Natural killer cell (primary cell): ENCODE data around the gene CEP72. TPM values are rescaled to one million over a fixed set of nuclear protein-coding genes. Genes with fewer than 3 reads are reported as not detected.
A peak's percentile ranks its signal among the peaks of the same experiment; 100 is the strongest.

Experiments used
- ATAC-seq, 3 donors: fragments of 150-1000 bp in 2 of 3; fragments of 200-7000 bp in 1 of 3; cut with Tn5 transposase; 1 replicate in 1 of 3; 2 replicates in 2 of 3; pipeline ENCODE4 v1.10.0; 2021; ENCODE audit warnings: mild to moderate bottlenecking in 2 of 3, moderate library complexity in 2 of 3
- DNase-seq, 2 donors: peaks; one replicate each; pipeline versions ENCODE4 v3.0.0 to v3.0.0-alpha.2; 2013 to 2021; ENCODE audit warnings: mixed read lengths in 1 of 2
- H3K27ac ChIP-seq: one replicate; pipeline ENCODE4 v1.5.1; 2013; ENCODE audit warnings: mild to moderate bottlenecking, low read length
- H3K27me3 ChIP-seq: one replicate; pipeline ENCODE4 v1.6.1; 2013; ENCODE audit warnings: low read length; ENCODE audit not compliant: control insufficient read depth, insufficient read depth
- H3K36me3 ChIP-seq: one replicate; pipeline ENCODE4 v1.6.1; 2013; ENCODE audit warnings: low read length; ENCODE audit not compliant: control insufficient read depth, insufficient read depth
- H3K4me1 ChIP-seq: one replicate; pipeline ENCODE4 v1.6.1; 2013; ENCODE audit warnings: low read length; ENCODE audit not compliant: control insufficient read depth, insufficient read depth
- H3K4me3 ChIP-seq: one replicate; pipeline ENCODE4 v1.5.1; 2013; ENCODE audit warnings: low read length
- H3K9me3 ChIP-seq: one replicate; pipeline ENCODE4 v1.6.1; 2013; ENCODE audit warnings: low read length; ENCODE audit not compliant: control insufficient read depth, insufficient read depth
- H3K27ac Mint-ChIP-seq, 2 donors: one replicate each; pipeline ENCODE4 v1.8.0; 2022; ENCODE audit warnings: mild to moderate bottlenecking in 2 of 2, mixed read lengths in 2 of 2, moderate library complexity in 1 of 2
- H3K27me3 Mint-ChIP-seq, 2 donors: one replicate each; pipeline ENCODE4 v1.8.0; 2022; ENCODE audit warnings: low read depth in 2 of 2, mixed read lengths in 2 of 2
- H3K36me3 Mint-ChIP-seq: one replicate; pipeline ENCODE4 v1.8.0; 2022; ENCODE audit warnings: mixed read lengths
- H3K4me1 Mint-ChIP-seq, 2 donors: one replicate each; pipeline ENCODE4 v1.8.0; 2022; ENCODE audit warnings: mixed read lengths in 2 of 2
- H3K4me3 Mint-ChIP-seq: one replicate; pipeline ENCODE4 v1.8.0; 2022; ENCODE audit warnings: mild to moderate bottlenecking, moderate library complexity, mixed read lengths
- H3K9me3 Mint-ChIP-seq, 2 donors: one replicate each; pipeline ENCODE4 v1.8.0; 2022; ENCODE audit warnings: mixed read lengths in 2 of 2
- CTCF ChIP-seq: fragments of 200-600 bp; IDR thresholded peaks from one replicate; pipeline ENCODE4 v1.8.0; 2022; ENCODE audit warnings: antibody characterized with exemption
- WGBS: methylation state at CpG from one replicate; pipeline ENCODE4 v1.1.7; 2013; ENCODE audit warnings: missing lambda C conversion rate; ENCODE audit not compliant: insufficient coverage; 5-methylcytosine and 5-hydroxymethylcytosine counted together
- intact Hi-C: fragments of 100-400 bp; cut with micrococcal nuclease; formaldehyde crosslinking; loops from one replicate; pipeline ENCODE4 v1.14.2; 2022
- total RNA-seq, 4 donors: library from RNA; stranded (reverse); fragments of 120-200 nt in 1 of 4; gene quantifications; one replicate each; pipeline versions ENCODE4 v1.2.3 to v1.2.4, GENCODE V29; 2013 to 2022

CEP72 gene
- total RNA-seq: 10 to 100 TPM; 12.2 to 15.1 (median 12.3) TPM
- total RNA-seq (2013): 7.8 TPM

- Histone ChIP-seq H3K4me3 (peak within 1 kb of the TSS; percentile 72), H3K4me1 (peaks cover 29% of the 10 kb centered on the region), H3K27ac (peak within 1 kb of the TSS; percentile 53), H3K36me3 (no peaks in the 10 kb centered on the region), H3K9me3 (no peaks in the 10 kb centered on the region), H3K27me3 (no peaks in the 10 kb centered on the region)
- TF ChIP-seq CTCF: no peak
- Mint-ChIP-seq H3K27ac (peak within 1 kb of the TSS; percentile 72 to 77), H3K4me3 (peak within 1 kb of the TSS; percentile 91), H3K9me3 (no peaks in the 10 kb centered on the region), H3K36me3 (no peaks in the 10 kb centered on the region), H3K27me3 (peaks cover 0 to 11% of the 10 kb centered on the region in 2 donors), H3K4me1 (peaks cover 28 to 49% of the 10 kb centered on the region in 2 donors)
- intact Hi-C loops: no loop called here
- peak; percentile 87 to 95 for DNase-seq
- under 1% methylated on average over 72 of the region's 72 CpGs for WGBS
- ATAC-seq: peak; percentile 95 to 97 (median 96)
These were observed at the start of gene CEP72 for GRCh38 chr5:611731-612486. TSS of gene CEP72 (plus strand) at chr5:612340. CDS start at chr5:612362, 22 bp downstream.

- Mint-ChIP-seq H3K27ac (no peak overlapping the region), H3K4me3 (no peak overlapping the region), H3K36me3 (no peaks in the 10 kb centered on the region), H3K4me1 (no peaks in the 10 kb centered on the region), H3K27me3 (peaks cover 9 to 18% of the 10 kb centered on the region in 2 donors), H3K9me3 (no peaks in the 10 kb centered on the region)
- Histone ChIP-seq H3K36me3 (no peaks in the 10 kb centered on the region), H3K4me1 (no peaks in the 10 kb centered on the region), H3K27me3 (no peaks in the 10 kb centered on the region), H3K9me3 (no peaks in the 10 kb centered on the region), H3K4me3 (no peak overlapping the region), H3K27ac (no peak overlapping the region)
- intact Hi-C loops: no loop called here
- no peak for ATAC-seq
- no peak for TF ChIP-seq CTCF
- no peak for DNase-seq
- whole genome bisulfite sequencing: 62% methylated on average over 18 of the region's 20 CpGs
These were observed 46.2 kb upstream of the CEP72 start for GRCh38 chr5:565782-566440.

GRCh38 chr5:566636-567309 lies 45.4 kb upstream of the CEP72 start:
- H3K4me1 ChIP-seq: no peaks in the 10 kb centered on the region
- H3K36me3 Mint-ChIP-seq: no peaks in the 10 kb centered on the region
- H3K4me3 Mint-ChIP-seq: no peak overlapping the region

More at GRCh38 chr5:566636-567309, 45.4 kb upstream of the CEP72 start:
- ATAC-seq: no peak
- Histone ChIP-seq H3K27ac (no peak overlapping the region), H3K36me3 (no peaks in the 10 kb centered on the region), H3K27me3 (no peaks in the 10 kb centered on the region), H3K9me3 (no peaks in the 10 kb centered on the region), H3K4me3 (no peak overlapping the region)
- WGBS: 92% methylated on average over 15 of the region's 16 CpGs
- no peak for DNase-seq
- Mint-ChIP-seq H3K27me3 (peaks cover 9 to 18% of the 10 kb centered on the region in 2 donors), H3K9me3 (no peaks in the 10 kb centered on the region), H3K4me1 (no peaks in the 10 kb centered on the region), H3K27ac (no peak overlapping the region)
- intact Hi-C loops: no loop called here
- no peak for TF ChIP-seq CTCF
